T-helper 1 cell (primary cell): ENCODE data around the gene SENP1.
"Not testable (repeated sequence)": the region's sequence is repeated elsewhere in the genome, so short reads cannot be mapped to it uniquely, and the experiment has no call there.

Experiments
- DNase-seq, 5 donors: peaks; one replicate each; pipeline ENCODE4 v3.0.0-alpha.2; 2012 to 2020
- total RNA-seq, 4 donors: gene quantifications; one replicate each; lab custom pipeline; 2026; lab: John Stamatoyannopoulos, UW

SENP1 gene
- total RNA-seq: 21.0 to 46.3 (median 36.8) reads per million in 4 donors

DNA sequence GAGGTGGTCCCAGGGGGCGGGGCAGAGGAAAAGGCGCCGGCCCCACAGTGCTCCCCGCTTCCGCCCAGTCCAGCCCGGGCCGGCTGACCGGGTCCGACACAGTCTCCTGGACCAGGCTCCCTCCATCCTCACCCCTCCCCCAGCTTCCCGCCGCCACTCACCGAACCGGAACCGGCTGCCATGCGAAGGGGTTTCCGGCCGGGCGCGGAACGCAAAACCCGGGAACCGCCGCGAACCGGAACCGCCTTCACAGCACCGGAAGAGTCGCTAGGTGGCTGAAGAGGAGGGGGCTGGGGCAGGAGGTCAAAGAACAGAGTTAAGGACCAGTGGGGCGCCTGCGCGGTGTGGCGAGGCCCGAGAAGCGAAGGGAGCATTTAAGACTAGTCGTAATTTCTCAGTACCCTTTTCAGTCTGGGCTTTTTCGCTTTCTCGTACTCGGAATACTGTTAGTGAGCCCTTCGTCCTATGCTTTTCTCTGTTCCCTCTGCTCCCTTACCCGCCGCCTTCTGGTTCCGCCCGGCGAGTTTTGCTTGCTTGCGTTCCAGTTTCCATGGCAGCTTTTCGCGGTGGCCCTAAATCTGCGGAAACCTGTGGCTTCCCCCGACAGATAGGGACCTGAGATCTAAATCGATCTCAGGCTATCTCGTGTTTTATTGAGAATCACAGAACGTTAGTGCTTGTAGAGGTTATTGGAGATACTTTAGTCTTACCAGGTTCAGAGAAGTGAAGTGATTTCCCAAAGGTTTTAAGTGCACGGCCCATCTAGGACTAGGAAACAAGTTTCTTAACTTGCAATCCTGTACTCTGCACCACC is at the start of gene SENP1:
TSS of gene SENP1 (minus strand) at position 213 of the 814 bp plus-strand sequence. CDS start 4,607 bp downstream, outside the sequence.
- DNase-seq: peak; percentile 71 to 92 (median 79)

DNA sequence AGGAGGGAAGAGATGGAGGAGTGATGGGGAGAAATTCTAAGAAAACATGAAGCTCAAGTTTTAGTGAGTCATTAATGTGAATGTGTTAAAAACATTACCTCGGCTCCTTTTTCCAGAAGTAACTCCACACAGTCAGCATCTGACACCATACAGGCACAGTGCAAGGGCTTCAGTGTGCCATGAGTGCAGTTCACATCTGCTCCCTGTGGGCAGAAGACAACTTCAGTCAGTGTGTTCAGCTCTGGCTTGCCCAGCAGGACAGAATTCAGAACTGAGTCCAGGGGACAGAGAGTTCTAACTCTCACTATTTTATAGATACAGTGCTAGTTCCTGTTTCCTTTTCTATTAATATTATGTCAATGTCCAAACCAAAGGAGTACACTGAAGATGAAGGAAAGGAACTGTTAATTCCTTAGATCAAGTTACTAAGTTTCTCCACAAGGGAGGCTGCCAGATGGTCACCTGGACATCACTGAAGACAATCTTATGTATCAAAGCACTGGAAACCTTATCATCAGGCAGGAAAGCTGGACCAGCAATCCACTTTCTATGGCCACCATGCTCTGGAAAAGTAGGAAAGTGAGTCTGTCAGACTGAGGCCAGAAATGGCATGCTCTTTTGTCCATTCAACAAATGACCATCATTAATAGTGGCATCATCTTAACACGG is 45.4 kb upstream of the SENP1 start:
- no peak for DNase-seq

DNA sequence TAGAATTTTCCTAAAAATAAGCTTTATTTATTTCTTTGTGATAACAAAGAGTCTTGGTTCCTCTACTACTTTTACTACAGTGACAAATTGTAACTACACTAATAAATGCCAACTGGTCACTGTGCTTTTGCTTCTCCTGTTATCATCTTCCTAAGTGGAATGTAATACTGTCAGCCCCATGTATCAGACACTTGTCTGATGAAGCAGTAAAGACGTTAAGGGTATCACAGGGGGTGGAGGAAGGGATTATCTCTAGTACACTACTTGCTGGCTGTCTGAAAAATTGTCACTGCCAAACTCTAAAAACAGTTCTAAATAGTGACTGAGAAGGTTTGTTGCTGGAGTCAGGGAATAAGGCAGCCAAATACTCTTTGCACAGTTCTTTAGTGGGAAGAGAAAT is 40.1 kb upstream of the SENP1 start:
- DNase-seq: no peak

GRCh38 chr12:48143898-48144297 is 38.0 kb upstream of the SENP1 start:
- DNase-seq: no peak

DNA sequence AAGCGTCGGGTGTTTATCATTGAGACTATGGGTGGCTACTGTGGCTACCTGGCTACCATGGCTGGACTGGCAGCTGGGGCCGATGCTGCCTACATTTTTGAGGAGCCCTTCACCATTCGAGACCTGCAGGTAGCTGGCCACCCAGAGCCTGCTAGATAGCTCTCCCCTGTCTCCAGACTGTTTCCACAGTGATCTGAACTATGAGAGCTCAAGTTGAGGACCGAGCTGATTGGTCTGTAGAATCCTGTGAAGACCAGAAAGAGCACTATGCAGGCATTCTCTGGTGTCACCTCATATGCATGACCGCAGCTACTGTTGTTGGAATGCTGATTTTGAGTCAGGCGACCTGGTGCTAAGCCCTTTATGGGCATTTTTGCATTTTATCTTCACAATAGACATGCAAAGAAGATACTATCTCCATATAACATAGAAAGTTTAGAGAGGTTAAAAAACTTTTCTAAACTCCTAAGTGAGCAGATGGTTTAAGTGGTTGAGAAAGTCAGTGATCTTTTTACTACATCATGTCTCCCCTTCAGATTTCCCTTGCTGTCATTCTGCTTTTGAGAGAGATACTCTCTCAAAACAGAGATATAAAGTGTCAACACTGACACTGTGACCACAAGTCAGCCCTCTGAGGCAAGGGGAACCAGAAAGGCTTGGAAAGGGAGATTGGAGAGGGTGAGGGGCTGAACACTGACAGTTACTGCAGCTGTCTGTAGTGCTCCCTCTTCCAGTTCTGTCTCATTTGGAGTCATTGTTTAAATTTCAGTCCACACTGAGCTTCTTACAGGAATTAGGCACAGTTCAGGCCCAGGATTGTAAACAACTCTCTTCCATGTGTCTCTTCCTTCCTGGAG is 37.2 kb upstream of the SENP1 start:
- no peak for DNase-seq

DNA sequence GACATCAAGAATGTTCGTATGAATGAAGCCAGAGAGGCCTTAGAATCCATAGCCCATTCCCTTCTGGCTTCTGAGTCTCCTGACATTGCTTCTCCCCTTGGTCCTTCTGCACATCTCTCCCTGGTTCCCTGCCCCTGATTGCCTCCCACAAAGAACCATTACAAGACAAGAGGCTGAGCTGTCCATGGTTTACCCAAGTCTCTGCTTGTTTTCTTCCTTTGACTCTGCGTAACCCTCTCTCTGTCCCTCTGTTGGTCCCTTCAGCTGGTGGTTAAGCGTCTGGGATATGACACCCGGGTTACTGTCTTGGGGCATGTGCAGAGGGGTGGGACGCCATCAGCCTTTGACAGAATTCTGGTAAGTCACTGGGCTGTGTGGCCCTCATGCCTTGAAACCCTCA is 29.1 kb upstream of the SENP1 start:
- DNase-seq: no peak

DNA sequence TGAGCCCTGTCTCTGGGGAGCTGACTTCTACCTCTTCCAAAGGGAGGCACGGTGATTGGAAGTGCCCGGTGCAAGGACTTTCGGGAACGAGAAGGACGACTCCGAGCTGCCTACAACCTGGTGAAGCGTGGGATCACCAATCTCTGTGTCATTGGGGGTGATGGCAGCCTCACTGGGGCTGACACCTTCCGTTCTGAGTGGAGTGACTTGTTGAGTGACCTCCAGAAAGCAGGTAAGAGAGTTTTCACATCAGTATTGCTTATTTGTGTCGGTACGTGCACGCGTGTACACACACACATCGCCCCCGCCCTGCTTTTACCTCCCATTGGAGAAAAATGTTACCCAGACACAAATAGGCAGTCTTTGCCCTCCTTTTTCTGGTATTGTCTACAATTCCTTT is 26.9 kb upstream of the SENP1 start:
- no peak for DNase-seq

DNA sequence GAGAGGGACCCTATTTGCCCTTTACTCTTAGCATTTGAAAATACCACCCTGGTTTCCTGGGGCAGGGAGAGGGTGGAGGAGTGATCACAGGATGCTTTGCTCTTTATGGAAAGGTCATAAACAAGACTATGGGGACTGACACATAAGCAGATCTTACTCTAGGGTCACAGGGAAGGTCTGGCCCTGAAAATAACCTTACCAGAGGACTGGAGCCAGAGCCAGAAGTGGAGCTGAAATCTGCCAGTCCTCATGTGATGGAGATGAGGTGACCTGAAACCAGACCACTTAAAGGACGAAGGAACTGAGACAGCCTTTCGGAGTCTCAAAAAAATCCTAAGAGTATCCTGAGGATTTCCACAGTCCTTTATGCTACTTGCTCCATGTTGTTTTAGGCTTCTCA is 25.6 kb upstream of the SENP1 start:
- no peak for DNase-seq

GRCh38 chr12:48129376-48129775 is 23.5 kb upstream of the SENP1 start:
- no peak for DNase-seq

DNA sequence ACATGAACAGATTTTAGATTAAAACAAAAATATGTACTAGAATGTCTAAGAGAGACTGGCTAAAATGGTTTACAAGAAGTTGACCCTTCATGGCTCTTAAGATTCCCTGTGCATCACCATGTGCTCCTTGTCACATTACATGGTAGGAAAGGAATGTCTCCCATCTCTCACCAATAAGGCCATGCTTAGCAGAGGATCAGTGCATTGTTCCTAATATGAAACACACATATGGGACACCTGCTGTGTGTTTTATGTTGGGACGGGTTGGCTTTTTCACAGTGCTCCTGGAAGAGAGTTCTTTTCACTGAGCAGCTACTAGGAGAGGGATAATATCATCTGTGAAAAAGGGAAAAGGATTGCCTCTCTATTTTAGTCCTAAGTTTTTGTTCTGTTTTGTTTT is 22.9 kb upstream of the SENP1 start:
- no peak for DNase-seq

GRCh38 chr12:48126953-48127630 is 21.2 kb upstream of the SENP1 start:
- DNase-seq: no peak

DNA sequence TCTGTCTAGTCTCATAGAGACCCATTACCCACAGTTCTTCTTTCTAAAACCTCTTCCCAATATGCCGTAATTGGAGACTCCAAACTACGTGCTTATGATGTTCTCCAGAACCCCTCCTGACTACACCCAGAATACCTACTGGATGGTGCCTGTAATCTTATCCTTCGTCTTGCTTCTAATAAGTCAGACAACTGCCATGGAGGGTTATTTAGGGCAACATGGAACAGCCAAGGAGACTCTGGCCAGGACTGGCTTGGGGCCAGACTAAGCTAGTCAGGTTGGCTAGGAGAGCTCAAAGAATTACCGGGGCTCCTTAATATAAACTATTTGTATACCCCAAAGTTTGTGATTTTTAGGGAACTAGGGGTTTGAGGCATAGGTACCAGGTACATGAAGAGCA is 20.1 kb upstream of the SENP1 start:
- DNase-seq: no peak

GRCh38 chr12:48125542-48125941 is 19.7 kb upstream of the SENP1 start:
- DNase-seq: not testable (repeated sequence)

DNA sequence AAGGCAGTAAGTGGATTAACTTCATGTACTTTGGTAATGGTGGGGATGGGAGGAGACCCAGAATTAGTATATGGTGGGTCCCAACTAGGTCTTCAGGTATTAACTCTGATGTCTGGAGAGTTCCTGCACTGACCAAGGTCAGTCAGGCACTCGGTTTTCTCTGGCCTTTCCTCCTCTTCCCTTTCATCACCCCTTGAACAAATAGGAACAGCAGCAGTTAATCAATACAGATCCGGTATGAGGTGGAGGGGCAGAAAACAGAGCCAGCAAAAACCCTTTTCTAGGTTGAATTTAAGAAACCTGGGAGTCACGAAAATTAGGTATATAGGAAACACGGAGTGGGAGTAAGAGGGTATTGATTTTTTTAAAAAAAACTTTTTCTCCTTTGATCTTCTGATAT is 17.3 kb upstream of the SENP1 start:
- DNase-seq: no peak

DNA sequence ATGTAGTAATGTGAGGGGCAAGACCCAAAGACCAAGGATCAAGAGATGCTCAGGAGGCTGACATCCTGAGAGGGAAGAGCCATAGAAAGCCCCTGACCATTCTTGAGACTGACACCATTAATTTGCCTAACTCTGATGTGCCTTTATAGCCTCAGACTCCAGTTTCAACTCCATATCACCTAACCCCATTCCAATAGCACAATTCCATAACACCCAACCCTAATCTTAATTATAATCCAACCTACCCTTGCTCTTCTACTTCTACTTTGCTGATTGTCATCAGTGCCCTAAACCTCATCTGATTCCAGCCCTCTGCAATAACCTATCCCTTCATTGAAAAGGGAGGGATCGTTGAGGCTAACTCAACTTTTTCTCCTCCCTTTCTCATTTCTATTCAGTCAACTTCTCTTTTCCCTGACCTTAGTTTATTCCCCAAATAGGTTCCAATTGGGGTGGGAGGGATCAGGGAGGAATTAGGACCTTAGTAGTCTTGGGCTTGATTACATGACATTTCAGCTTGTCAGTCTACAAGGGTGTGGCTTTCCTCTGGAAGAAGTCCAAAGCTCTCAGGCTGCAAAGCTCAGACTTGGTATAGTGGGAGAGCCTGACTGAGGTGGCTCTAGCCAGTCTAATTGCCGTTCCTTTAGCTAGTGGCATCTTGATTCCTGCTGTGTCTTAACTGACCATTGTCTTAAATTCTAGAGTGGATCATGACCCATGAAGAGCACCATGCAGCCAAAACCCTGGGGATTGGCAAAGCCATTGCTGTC is 16.4 kb upstream of the SENP1 start:
- DNase-seq: no peak

- no peak for DNase-seq
Measured at GRCh38 chr12:48121522-48121921, 15.6 kb upstream of the SENP1 start.

DNA sequence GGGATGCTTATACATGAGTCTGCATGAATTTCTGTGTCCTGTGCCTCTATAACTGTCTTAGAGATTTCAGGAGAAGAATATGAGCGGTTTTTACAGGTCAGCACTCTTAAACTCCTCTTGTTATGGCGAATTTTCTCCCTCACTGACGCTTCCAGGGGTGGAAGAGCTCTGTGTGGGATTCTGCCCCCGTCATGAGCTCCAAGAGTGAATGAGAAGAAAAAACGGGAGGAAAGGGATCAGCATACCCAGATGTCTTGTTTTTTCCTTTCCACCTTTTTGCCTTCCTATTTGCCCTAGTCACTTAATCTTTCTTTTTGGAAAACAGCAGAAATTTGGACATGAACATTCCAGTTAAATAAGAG is 13.9 kb upstream of the SENP1 start:
- no peak for DNase-seq

GRCh38 chr12:48119078-48119833 is 13.4 kb upstream of the SENP1 start, which contains the start of gene PFKM:
TSS of gene PFKM (plus strand) at chr12:48119364. CDS start at chr12:48122775, 3,411 bp downstream.
- DNase-seq: peak; percentile 24 to 87 (median 47)

DNA sequence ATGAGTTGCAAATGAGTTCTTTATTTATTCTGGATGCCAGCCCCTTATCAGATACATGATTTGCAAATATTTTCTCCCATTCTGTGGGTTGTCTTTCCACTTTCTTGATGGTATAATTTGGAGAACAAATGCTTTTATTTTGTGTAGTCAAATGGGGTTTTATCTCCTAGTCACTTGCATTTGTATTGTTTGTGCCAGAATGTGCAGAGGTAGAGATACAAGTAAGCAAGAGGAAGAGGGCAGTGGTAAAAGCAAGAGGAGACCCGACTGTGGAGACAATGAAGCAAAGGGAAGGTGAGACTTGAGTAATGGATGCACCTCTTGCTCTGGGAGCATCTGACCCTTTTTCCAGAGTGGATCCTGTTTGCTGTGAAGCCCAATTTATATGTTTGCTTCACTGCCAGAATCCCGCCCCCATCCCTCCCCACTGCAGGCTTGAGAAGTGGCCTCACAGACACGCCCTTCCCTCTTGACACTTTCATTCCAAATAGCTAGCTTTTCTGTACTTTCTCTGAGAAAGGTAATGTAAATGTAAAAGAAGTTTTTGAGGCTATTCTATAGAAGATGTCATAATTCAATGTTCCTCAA is 12.5 kb upstream of the SENP1 start:
- no peak for DNase-seq

DNA sequence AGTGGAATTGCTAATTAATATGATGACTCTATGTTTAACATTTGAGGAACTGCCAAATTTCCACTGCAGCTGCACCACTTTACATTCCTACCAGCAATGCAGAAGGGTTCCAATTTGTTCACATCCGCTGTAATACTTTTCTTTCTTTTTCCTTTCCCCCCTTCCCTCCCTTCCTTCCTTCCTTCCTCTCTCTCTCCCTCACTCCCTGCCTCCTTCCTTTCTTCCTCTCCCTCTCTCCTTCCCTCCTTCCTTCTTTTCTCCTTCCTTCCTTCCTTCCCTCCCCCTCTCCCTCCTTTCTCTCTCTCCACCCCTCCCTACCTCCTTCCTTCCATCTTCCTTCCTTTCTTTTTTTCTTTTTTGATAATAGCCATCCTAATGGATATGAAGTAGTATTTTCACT is 10.1 kb upstream of the SENP1 start:
- DNase-seq: no peak

DNA sequence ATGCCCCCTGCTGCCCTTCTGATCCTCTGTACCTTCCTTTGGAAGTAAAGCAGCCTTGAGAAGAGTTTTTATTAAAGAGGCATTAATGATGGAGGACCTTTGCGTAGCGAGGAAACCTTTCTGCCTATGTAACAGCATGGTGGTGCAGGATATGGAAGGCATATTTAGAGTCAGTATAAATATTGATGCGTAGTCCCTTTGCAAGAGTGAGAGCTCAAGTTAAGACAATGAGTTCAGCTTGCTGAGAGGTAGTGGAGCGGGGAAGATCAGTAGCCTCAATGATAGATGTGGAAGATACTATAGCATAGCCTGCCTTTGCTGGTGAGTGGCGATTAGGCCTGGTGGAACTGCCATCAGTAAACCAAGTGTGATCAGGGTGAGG is 5.4 kb upstream of the SENP1 start:
- DNase-seq: not testable (repeated sequence)
